ENCODE data around the gene EIF1AX. TPM values are rescaled to one million over a fixed set of nuclear protein-coding genes. Genes with fewer than 3 reads are reported as not detected.
"Not testable (repeated sequence)": the region's sequence is repeated elsewhere in the genome, so short reads cannot be mapped to it uniquely, and the experiment has no call there.

EIF1AX gene
- total and polyA plus RNA-seq, 2 experiments from 2014 or later: 54.1 to 126 TPM

- in situ Hi-C loops (cut with MboI): no loop called here
- H3K27ac ChIP-seq: peak overlapping the region; percentile 63
These were observed 11.3 kb downstream of the EIF1AX start for GRCh38 chrX:20130357-20130756.

GRCh38 chrX:20129547-20129946 is 12.1 kb downstream of the EIF1AX start:
- Histone ChIP-seq H3F3A (ENCODE audit: insufficient read depth) (peaks cover 34% of the 10 kb centered on the region; the same call in 1 of the 2 replicates), H3K27ac (peak overlapping the region; percentile 63), H3K4me2 (ENCODE audit: unreplicated experiment) (no peak overlapping the region), H3K36me3 (ENCODE audit: low read depth) (peaks cover 26% of the 10 kb centered on the region), H3K9ac (no peak overlapping the region), H3K9me3 (ENCODE audit: low read depth) (no peaks in the 10 kb centered on the region), H4K20me1 (ENCODE audit: insufficient read depth) (no peaks in the 10 kb centered on the region), H3K4me1 (ENCODE audit: insufficient read depth) (peaks cover 5% of the 10 kb centered on the region), H3K4me3 (no peak overlapping the region), H3K9me2 (ENCODE audit: insufficient read depth) (no peaks in the 10 kb centered on the region), H3K79me2 (ENCODE audit: insufficient read depth) (peaks cover 17% of the 10 kb centered on the region), H2AFZ (no peak overlapping the region), H3K27me3 (replicated peaks; ENCODE audit: insufficient read depth) (no peaks in the 10 kb centered on the region)
- TF ChIP-seq EZH2 (IDR thresholded peaks at IDR 0.05; ENCODE audit: insufficient read depth, poor library complexity, severe bottlenecking) (no peak), EZH2phosphoT487 (IDR thresholded peaks at IDR 0.05; ENCODE audit: insufficient read depth, low read depth) (no peak)
- 90 to 100% methylated on average over 1 of the region's 1 CpG for WGBS, 2 experiments (ENCODE audit: low coverage in 1 of 2, low lambda C conversion rate in 2 of 2, missing lambda C conversion rate in 2 of 2)
- no peak for DNase-seq
- in situ Hi-C loops (cut with MboI): no loop called here

More at GRCh38 chrX:20130357-20130756, 11.3 kb downstream of the EIF1AX start:
- Histone ChIP-seq H3F3A (ENCODE audit: insufficient read depth) (peaks cover 34% of the 10 kb centered on the region; the same call in 1 of the 2 replicates), H3K9ac (no peak overlapping the region), H3K4me3 (no peak overlapping the region), H3K4me2 (ENCODE audit: unreplicated experiment) (no peak overlapping the region), H3K79me2 (ENCODE audit: insufficient read depth) (peaks cover 26% of the 10 kb centered on the region), H3K9me2 (ENCODE audit: insufficient read depth) (no peaks in the 10 kb centered on the region), H4K20me1 (ENCODE audit: insufficient read depth) (no peaks in the 10 kb centered on the region), H3K36me3 (ENCODE audit: low read depth) (peaks cover 28% of the 10 kb centered on the region), H3K27me3 (replicated peaks; ENCODE audit: insufficient read depth) (no peaks in the 10 kb centered on the region), H3K4me1 (ENCODE audit: insufficient read depth) (peaks cover 5% of the 10 kb centered on the region), H2AFZ (no peak overlapping the region), H3K9me3 (ENCODE audit: low read depth) (no peaks in the 10 kb centered on the region)
- peak; percentile 36 for DNase-seq
- TF ChIP-seq EZH2phosphoT487 (IDR thresholded peaks at IDR 0.05; ENCODE audit: insufficient read depth, low read depth): no peak
- TF ChIP-seq EZH2 (IDR thresholded peaks at IDR 0.05; ENCODE audit: insufficient read depth, poor library complexity, severe bottlenecking): no peak
- 90 to 100% methylated on average over 1 of the region's 1 CpG for WGBS, 2 experiments (ENCODE audit: low coverage in 1 of 2, low lambda C conversion rate in 2 of 2, missing lambda C conversion rate in 2 of 2)

- peaks cover 20% of the 10 kb centered on the region for H3K36me3 ChIP-seq (ENCODE audit: low read depth)
- H3K9ac ChIP-seq: no peak overlapping the region
- WGBS, 2 experiments (ENCODE audit: low coverage in 1 of 2, low lambda C conversion rate in 2 of 2, missing lambda C conversion rate in 2 of 2): 60 to 64% methylated on average over 4 of the region's 4 CpGs
- H2AFZ ChIP-seq: no peak overlapping the region
- DNase-seq: no peak
- no peaks in the 10 kb centered on the region for H4K20me1 ChIP-seq (ENCODE audit: insufficient read depth)
- in situ Hi-C loops (cut with MboI): no loop called here
- peaks cover 9% of the 10 kb centered on the region for H3K79me2 ChIP-seq (ENCODE audit: insufficient read depth)
- no peaks in the 10 kb centered on the region for H3K9me3 ChIP-seq (ENCODE audit: low read depth)
- no peak overlapping the region for H3K4me3 ChIP-seq
- peak overlapping the region; percentile 24; the same call in 1 of the 2 replicates for H3K27ac ChIP-seq
- no peak for TF ChIP-seq EZH2 (IDR thresholded peaks at IDR 0.05; ENCODE audit: insufficient read depth, poor library complexity, severe bottlenecking)
- no peak for TF ChIP-seq EZH2phosphoT487 (IDR thresholded peaks at IDR 0.05; ENCODE audit: insufficient read depth, low read depth)
- H3F3A ChIP-seq (ENCODE audit: insufficient read depth): peaks cover 34% of the 10 kb centered on the region; the same call in 1 of the 2 replicates
- H3K4me2 ChIP-seq (ENCODE audit: unreplicated experiment): no peak overlapping the region
- no peaks in the 10 kb centered on the region for H3K9me2 ChIP-seq (ENCODE audit: insufficient read depth)
- H3K27me3 ChIP-seq (replicated peaks; ENCODE audit: insufficient read depth): no peaks in the 10 kb centered on the region
- H3K4me1 ChIP-seq (ENCODE audit: insufficient read depth): peaks cover 5% of the 10 kb centered on the region
These were observed 13.0 kb downstream of the EIF1AX start for GRCh38 chrX:20128670-20129069.

DNA sequence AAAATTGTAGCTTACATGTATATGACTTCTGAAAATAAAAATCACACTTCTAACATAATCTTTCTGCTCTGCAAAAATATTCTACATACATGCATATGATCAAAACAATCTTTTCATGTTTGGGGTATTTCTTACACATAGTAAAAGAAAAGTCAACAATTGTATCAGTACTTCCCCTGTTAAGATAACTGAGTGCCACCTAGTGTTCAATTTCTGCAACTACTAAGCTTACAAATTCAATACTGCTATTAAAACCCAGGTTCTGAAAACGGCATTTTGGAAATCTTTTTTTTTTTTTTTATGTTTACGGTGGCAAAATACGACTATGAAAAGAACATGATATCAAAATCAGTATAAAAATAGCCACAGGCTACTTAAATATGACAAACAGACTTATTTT is 14.2 kb downstream of the EIF1AX start:
- H3K4me2 ChIP-seq (ENCODE audit: unreplicated experiment); H4K20me1 ChIP-seq (ENCODE audit: insufficient read depth); H3K27ac ChIP-seq; DNase-seq; H3K4me3 ChIP-seq; H3K9me2 ChIP-seq (ENCODE audit: insufficient read depth); H3K4me1 ChIP-seq (ENCODE audit: insufficient read depth); H2AFZ ChIP-seq; H3K27me3 ChIP-seq (replicated peaks; ENCODE audit: insufficient read depth); H3K9me3 ChIP-seq (ENCODE audit: low read depth); H3K79me2 ChIP-seq (ENCODE audit: insufficient read depth); in situ Hi-C loops (cut with MboI); H3K9ac ChIP-seq: not testable (repeated sequence)
- peaks cover 17% of the 10 kb centered on the region for H3K36me3 ChIP-seq (ENCODE audit: low read depth)
- H3F3A ChIP-seq (ENCODE audit: insufficient read depth): peaks cover 31% of the 10 kb centered on the region; the same call in 1 of the 2 replicates
- 0 to 2% methylated on average over 3 of the region's 3 CpGs for WGBS, 2 experiments (ENCODE audit: low coverage in 1 of 2, low lambda C conversion rate in 2 of 2, missing lambda C conversion rate in 2 of 2)

DNA sequence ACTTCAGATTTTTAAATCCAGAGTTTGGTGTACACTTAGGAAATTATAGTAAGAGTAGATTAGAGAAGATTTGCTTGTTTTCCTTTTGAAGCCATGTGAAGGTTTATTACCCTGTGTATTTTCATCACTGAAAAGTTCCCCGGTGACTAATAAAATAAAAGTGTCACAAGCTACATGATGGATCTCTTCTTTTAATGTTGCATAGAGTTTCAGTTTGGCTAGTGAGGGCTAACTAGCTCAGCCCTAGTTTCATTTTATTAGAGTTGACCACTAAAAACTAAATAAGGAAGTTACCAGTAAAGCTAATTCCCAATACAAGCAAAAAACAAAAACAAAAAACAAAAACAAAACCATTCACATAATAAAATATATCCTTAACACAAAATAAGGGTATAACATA is 14.8 kb downstream of the EIF1AX start:
- H3K4me1 ChIP-seq (ENCODE audit: insufficient read depth); H3K4me3 ChIP-seq; H3K9me2 ChIP-seq (ENCODE audit: insufficient read depth); H3K27me3 ChIP-seq (replicated peaks; ENCODE audit: insufficient read depth); H3K9me3 ChIP-seq (ENCODE audit: low read depth); H3K27ac ChIP-seq; DNase-seq; H3K4me2 ChIP-seq (ENCODE audit: unreplicated experiment); H3K79me2 ChIP-seq (ENCODE audit: insufficient read depth); H3K9ac ChIP-seq; in situ Hi-C loops (cut with MboI); H4K20me1 ChIP-seq (ENCODE audit: insufficient read depth); H2AFZ ChIP-seq: not testable (repeated sequence)
- Histone ChIP-seq H3F3A (ENCODE audit: insufficient read depth) (peaks cover 25% of the 10 kb centered on the region; the same call in 1 of the 2 replicates), H3K36me3 (ENCODE audit: low read depth) (peaks cover 17% of the 10 kb centered on the region)
- 86 to 100% methylated on average over 1 of the region's 1 CpG for WGBS, 2 experiments (ENCODE audit: low coverage in 1 of 2, low lambda C conversion rate in 2 of 2, missing lambda C conversion rate in 2 of 2)
